ACC112 (cell line): ENCODE measurements around the gene EXOC2.

Experiments used
- H2AFZ ChIP-seq: fragments of 200-600 bp; sonication (generic); one replicate; pipeline ENCODE4 v1.6.0; 2017; ENCODE audit warnings: antibody characterized with exemption, low read length; ENCODE audit not compliant: unreplicated experiment
- H3K27ac ChIP-seq: fragments of 200-600 bp; sonication (generic); 2 replicates; pipeline ENCODE4 v1.5.1; 2014; ENCODE audit warnings: low read depth, mild to moderate bottlenecking, antibody characterized with exemption, low read length, moderate library complexity
- H3K27me3 ChIP-seq: fragments of 200-600 bp; sonication (generic); 2 replicates; pipeline ENCODE4 v1.6.1; 2014; ENCODE audit warnings: mild to moderate bottlenecking, antibody characterized with exemption, low read length, moderate library complexity, mixed read lengths; ENCODE audit not compliant: insufficient read depth
- H3K36me3 ChIP-seq: fragments of 200-600 bp; sonication (generic); 2 replicates; pipeline ENCODE4 v1.6.1; 2016; ENCODE audit warnings: mild to moderate bottlenecking, antibody characterized with exemption, low read length, moderate library complexity, mixed read lengths; ENCODE audit not compliant: insufficient read depth
- H3K4me1 ChIP-seq: fragments of 200-600 bp; sonication (generic); one replicate; pipeline ENCODE4 v1.6.1; 2016; ENCODE audit warnings: low read length, mixed read lengths; ENCODE audit not compliant: insufficient read depth, unreplicated experiment, control insufficient read depth
- H3K4me3 ChIP-seq: fragments of 200-600 bp; sonication (generic); 2 replicates; pipeline ENCODE4 v1.5.1; 2014; ENCODE audit warnings: mild to moderate bottlenecking, low read depth, low read length
- H3K79me2 ChIP-seq: fragments of 200-600 bp; sonication (generic); one replicate; pipeline ENCODE4 v1.6.0; 2016; ENCODE audit warnings: low read length; ENCODE audit not compliant: control insufficient read depth, unreplicated experiment, insufficient read depth

The EXOC2 gene

GRCh38 chr6:722608-723007, 29.7 kb upstream of the EXOC2 start:
- peaks cover 38% of the 10 kb centered on the region for H3K27me3 ChIP-seq
- no peak overlapping the region for H3K27ac ChIP-seq
- H3K79me2 ChIP-seq, result no peaks in the 10 kb centered on the region
- H3K36me3 ChIP-seq, result no peaks in the 10 kb centered on the region
- H2AFZ ChIP-seq, result peak overlapping the region; percentile 41
- peak overlapping the region; percentile 37; the same call in 1 of the 2 replicates for H3K4me3 ChIP-seq
- peaks cover 7% of the 10 kb centered on the region for H3K4me1 ChIP-seq

DNA sequence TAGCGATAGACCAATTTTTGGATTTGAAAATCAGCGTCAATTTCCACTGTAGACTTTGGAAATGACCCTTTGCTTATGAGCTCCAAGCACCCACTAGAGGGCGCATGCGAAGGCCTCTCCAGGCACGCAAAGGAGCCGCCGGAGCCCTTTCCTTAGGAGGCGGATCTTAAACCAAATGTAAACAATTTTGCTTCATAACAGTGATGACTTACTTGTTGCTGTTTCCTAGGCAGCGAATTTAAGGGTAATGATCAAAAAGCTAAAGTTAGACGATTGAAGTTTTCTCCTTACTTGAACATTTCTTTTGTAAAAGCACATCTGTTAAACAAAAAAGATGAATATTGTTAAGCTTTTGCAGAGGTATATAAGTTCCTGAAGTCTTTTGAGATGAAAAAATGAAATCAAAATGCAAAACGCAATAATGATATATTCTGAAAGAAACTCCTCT, 29.2 kb upstream of the EXOC2 start:
- Histone ChIP-seq H3K79me2 (no peaks in the 10 kb centered on the region), H3K4me3 (peak overlapping the region; percentile 37), H3K27me3 (peaks cover 33% of the 10 kb centered on the region), H3K36me3 (no peaks in the 10 kb centered on the region), H2AFZ (peak overlapping the region; percentile 41), H3K4me1 (peaks cover 7% of the 10 kb centered on the region), H3K27ac (no peak overlapping the region)

- Histone ChIP-seq H3K36me3 (no peaks in the 10 kb centered on the region), H3K79me2 (no peaks in the 10 kb centered on the region), H3K4me1 (peaks cover 7% of the 10 kb centered on the region), H3K27me3 (0 out of 2 replicates have a peak, but pooled peaks cover under 1% of the 10 kb centered on the region), H3K27ac (no peak overlapping the region), H2AFZ (no peak overlapping the region), H3K4me3 (no peak overlapping the region)
Observed at GRCh38 chr6:718345-718744, 25.4 kb upstream of the EXOC2 start.

DNA sequence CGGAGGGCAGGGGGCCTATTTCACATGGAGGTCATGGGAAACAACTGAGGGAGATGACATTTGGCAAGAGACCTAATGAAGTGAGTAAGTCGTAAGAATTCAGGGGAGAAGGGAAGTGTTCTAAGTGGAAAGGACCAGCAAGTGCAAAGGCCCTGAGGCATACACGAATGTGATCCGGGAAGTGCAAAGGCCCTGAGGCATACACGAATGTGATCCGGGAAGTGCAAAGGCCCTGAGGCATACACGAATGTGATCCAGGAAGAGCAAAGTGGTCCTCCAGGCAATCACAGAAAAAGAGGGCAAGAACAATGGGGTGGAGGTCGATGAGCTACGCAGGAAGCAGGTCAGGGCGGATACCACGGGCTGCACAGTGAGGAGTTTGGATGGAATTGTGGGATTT, 24.2 kb upstream of the EXOC2 start:
- Histone ChIP-seq H3K79me2 (no peaks in the 10 kb centered on the region), H3K4me1 (peaks cover under 1% of the 10 kb centered on the region), H3K27ac (no peak overlapping the region), H3K36me3 (no peaks in the 10 kb centered on the region), H2AFZ (no peak overlapping the region), H3K27me3 (no peaks in the 10 kb centered on the region), H3K4me3 (no peak overlapping the region)

GRCh38 chr6:715709-716491, 23.0 kb upstream of the EXOC2 start:
- Histone ChIP-seq H3K27me3 (no peaks in the 10 kb centered on the region), H3K79me2 (no peaks in the 10 kb centered on the region), H3K36me3 (no peaks in the 10 kb centered on the region), H2AFZ (no peak overlapping the region), H3K4me3 (no peak overlapping the region), H3K27ac (no peak overlapping the region), H3K4me1 (peaks cover 5% of the 10 kb centered on the region)

GRCh38 chr6:714100-714499, 21.2 kb upstream of the EXOC2 start:
- no peak overlapping the region for H2AFZ ChIP-seq
- H3K79me2 ChIP-seq, result no peaks in the 10 kb centered on the region
- no peaks in the 10 kb centered on the region for H3K36me3 ChIP-seq
- no peak overlapping the region for H3K4me3 ChIP-seq
- H3K27me3 ChIP-seq, result no peaks in the 10 kb centered on the region
- peaks cover 9% of the 10 kb centered on the region for H3K4me1 ChIP-seq
- H3K27ac ChIP-seq, result no peak overlapping the region

GRCh38 chr6:713351-713750, 20.4 kb upstream of the EXOC2 start:
- no peak overlapping the region for H3K4me3 ChIP-seq
- no peak overlapping the region for H3K27ac ChIP-seq
- no peaks in the 10 kb centered on the region for H3K36me3 ChIP-seq
- H3K27me3 ChIP-seq, result no peaks in the 10 kb centered on the region
- H3K4me1 ChIP-seq, result peaks cover 9% of the 10 kb centered on the region
- no peaks in the 10 kb centered on the region for H3K79me2 ChIP-seq
- H2AFZ ChIP-seq, result no peak overlapping the region

DNA sequence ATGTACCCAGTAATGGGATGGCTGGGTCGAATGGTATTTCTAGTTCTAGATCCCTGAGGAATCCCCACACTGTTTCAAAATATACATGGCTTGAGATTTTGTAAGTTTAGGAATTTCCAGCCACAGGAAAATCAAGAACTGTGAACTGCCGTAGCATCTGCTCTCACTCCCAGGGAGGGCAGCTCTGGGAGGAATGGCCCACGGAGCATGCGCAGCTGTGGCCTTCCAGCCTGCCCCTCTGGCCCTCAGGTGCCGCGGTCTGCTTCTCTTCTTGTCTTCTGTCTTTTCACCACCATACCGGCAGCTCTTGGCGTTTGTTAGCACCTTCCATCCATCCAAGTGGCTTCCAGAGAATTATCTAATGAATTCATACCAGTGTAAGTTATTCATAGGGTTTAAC, 19.9 kb upstream of the EXOC2 start:
- Histone ChIP-seq H3K36me3 (no peaks in the 10 kb centered on the region), H3K27me3 (no peaks in the 10 kb centered on the region), H3K4me1 (peaks cover 9% of the 10 kb centered on the region), H3K4me3 (no peak overlapping the region), H2AFZ (no peak overlapping the region), H3K27ac (no peak overlapping the region), H3K79me2 (no peaks in the 10 kb centered on the region)

DNA sequence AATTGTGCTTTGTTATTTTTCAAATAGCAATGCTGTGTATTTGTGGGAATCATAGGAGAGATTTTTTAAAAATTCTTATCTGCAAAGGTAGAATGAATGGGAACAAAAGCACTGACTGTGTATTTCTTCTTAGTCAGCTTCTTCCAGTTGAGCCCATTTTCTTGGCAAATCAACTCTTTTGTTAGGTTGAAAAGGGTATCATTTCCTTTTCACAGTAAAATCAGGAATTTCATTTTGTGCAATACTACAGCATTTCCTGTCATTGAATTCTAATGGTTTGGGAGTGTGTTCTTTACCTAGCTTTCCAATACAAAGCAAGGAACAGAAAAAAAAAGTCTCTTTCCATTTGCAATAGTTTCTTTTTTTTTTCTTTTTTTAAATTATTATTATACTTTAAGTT, 19.0 kb upstream of the EXOC2 start:
- Histone ChIP-seq H3K4me3 (peak overlapping the region; percentile 76), H3K27ac (peak overlapping the region; percentile 66; the same call in 1 of the 2 replicates)

DNA sequence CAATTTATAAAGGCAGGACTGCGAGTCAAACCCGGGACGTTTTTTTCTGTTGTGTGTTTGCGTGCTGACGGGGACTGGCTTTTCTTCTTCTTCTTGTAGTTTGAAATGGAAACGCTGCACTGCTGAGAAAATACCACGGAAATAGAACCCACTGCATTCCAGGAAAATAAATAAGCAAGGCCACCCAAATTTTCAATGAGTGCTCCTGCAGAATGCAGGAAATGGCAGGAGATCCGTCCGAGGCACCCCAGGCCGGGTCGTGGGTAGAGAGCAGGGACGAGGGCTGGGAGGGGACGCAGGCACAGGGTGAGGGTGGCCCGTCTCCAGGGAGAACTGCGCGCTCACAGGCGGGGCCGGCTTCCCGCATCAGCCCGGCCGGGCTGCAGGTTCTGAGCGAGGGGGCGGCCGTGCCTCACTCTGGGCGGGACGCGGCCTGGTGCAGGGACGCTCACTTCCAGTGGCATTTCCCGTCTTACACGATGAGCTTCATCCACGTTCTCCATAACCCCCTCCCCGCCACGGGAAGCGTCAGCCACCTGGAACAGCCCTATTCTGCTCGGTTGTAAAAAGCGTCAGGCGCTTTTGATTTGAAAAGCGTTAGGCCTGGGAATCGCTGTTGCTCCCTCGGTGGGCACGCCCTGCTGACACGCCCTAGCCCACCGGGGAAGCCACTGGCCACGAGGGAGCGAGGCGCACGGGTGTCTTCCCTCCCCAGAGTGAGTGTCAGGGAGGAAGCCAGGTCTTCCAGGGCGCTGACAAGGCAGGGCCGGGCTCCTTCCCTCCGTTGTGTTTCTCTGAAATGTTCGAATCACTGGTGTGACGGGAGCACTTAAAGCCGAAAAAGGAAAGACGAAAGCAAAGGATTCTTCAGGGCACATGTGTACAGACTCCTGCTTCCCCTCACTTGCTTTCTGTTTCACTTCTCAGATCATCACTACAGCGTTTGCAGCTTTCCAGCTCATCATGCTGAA, 17.9 kb upstream of the EXOC2 start:
- Histone ChIP-seq H3K4me3 (peak overlapping the region; percentile 76), H3K27me3 (no peaks in the 10 kb centered on the region), H2AFZ (peak overlapping the region; percentile 92)

More for the DNA sequence above, 19.0 kb upstream of the EXOC2 start:
- peak overlapping the region; percentile 92 for H2AFZ ChIP-seq
- H3K36me3 ChIP-seq, result no peaks in the 10 kb centered on the region
- H3K79me2 ChIP-seq, result no peaks in the 10 kb centered on the region
- peaks cover 9% of the 10 kb centered on the region for H3K4me1 ChIP-seq
- H3K27me3 ChIP-seq, result no peaks in the 10 kb centered on the region

More for the DNA sequence above, 17.9 kb upstream of the EXOC2 start:
- peak overlapping the region; percentile 66 for H3K27ac ChIP-seq
- H3K36me3 ChIP-seq, result no peaks in the 10 kb centered on the region
- no peaks in the 10 kb centered on the region for H3K79me2 ChIP-seq
- H3K4me1 ChIP-seq, result peaks cover 16% of the 10 kb centered on the region
